ENCODE measurements around the gene KCNMA1. TPM values are rescaled to one million over a fixed set of nuclear protein-coding genes. Genes with fewer than 3 reads are reported as not detected.

Gene KCNMA1
- polyA plus RNA-seq, 1 donor from 2014 or later, result 60.8 TPM

DNA sequence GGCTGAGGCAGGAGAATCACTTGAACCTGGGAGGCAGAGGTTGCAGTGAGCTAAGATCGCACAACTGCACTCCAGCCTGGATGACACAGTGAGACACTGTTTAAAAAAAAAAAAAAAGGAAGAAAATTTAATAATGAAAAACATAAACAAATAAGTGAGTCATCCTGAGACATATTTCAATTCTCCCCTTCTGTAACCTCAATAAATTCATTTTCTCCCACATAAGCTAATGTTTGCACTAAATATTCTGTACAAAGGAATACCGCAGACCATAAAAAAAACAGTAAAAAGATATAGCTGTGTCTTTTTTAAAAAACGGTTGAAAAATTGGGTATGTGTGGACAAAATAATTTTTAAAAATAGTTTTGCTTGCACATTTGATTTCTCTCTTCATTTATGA, 654.0 kb downstream of the KCNMA1 start:
- Histone ChIP-seq H3K27ac (ENCODE audit: low read length) (no peak overlapping the region), H4K20me1 (ENCODE audit: insufficient read depth) (no peaks in the 10 kb centered on the region), H3K27me3 (ENCODE audit: insufficient read depth, low read depth, low read length) (no peaks in the 10 kb centered on the region), H2AFZ (ENCODE audit: low read depth, low read length) (no peak overlapping the region), H3K4me3 (ENCODE audit: low read length) (no peak overlapping the region), H3K36me3 (ENCODE audit: insufficient read depth, low read length) (no peaks in the 10 kb centered on the region), H3K9me2 (ENCODE audit: insufficient read depth, low read length) (no peaks in the 10 kb centered on the region), H3K79me2 (replicated peaks; ENCODE audit: insufficient read depth, low read length) (no peaks in the 10 kb centered on the region), H3K4me2 (ENCODE audit: low read length) (no peak overlapping the region), H3F3A (ENCODE audit: insufficient read depth, low read length, poor library complexity, severe bottlenecking) (no peaks in the 10 kb centered on the region), H3K9ac (ENCODE audit: low read length) (no peak overlapping the region), H3K9me3 (ENCODE audit: low read length) (no peaks in the 10 kb centered on the region)
- TF ChIP-seq EP300 (conservative IDR thresholded peaks at IDR 0.05; ENCODE audit: poor library complexity, severe bottlenecking) (no peak), POLR2AphosphoS5 (IDR thresholded peaks at IDR 0.05) (no peak), MXI1 (conservative IDR thresholded peaks at IDR 0.05; ENCODE audit: poor library complexity, severe bottlenecking) (no peak), SMC3 (conservative IDR thresholded peaks at IDR 0.05; ENCODE audit: poor library complexity) (no peak), EZH2 (IDR thresholded peaks at IDR 0.05; ENCODE audit: borderline replicate concordance, insufficient read depth, low read length, poor library complexity, severe bottlenecking) (no peak), TAF1 (IDR thresholded peaks at IDR 0.05; ENCODE audit: low read depth) (no peak), RAD21 (conservative IDR thresholded peaks at IDR 0.05) (no peak)
- TF ChIP-seq, protein P1, sequence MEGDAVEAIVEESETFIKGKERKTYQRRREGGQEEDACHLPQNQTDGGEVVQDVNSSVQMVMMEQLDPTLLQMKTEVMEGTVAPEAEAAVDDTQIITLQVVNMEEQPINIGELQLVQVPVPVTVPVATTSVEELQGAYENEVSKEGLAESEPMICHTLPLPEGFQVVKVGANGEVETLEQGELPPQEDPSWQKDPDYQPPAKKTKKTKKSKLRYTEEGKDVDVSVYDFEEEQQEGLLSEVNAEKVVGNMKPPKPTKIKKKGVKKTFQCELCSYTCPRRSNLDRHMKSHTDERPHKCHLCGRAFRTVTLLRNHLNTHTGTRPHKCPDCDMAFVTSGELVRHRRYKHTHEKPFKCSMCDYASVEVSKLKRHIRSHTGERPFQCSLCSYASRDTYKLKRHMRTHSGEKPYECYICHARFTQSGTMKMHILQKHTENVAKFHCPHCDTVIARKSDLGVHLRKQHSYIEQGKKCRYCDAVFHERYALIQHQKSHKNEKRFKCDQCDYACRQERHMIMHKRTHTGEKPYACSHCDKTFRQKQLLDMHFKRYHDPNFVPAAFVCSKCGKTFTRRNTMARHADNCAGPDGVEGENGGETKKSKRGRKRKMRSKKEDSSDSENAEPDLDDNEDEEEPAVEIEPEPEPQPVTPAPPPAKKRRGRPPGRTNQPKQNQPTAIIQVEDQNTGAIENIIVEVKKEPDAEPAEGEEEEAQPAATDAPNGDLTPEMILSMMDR (IDR thresholded peaks at IDR 0.05; ENCODE audit: poor library complexity, severe bottlenecking), result no peak
- TF ChIP-seq, protein P2, sequence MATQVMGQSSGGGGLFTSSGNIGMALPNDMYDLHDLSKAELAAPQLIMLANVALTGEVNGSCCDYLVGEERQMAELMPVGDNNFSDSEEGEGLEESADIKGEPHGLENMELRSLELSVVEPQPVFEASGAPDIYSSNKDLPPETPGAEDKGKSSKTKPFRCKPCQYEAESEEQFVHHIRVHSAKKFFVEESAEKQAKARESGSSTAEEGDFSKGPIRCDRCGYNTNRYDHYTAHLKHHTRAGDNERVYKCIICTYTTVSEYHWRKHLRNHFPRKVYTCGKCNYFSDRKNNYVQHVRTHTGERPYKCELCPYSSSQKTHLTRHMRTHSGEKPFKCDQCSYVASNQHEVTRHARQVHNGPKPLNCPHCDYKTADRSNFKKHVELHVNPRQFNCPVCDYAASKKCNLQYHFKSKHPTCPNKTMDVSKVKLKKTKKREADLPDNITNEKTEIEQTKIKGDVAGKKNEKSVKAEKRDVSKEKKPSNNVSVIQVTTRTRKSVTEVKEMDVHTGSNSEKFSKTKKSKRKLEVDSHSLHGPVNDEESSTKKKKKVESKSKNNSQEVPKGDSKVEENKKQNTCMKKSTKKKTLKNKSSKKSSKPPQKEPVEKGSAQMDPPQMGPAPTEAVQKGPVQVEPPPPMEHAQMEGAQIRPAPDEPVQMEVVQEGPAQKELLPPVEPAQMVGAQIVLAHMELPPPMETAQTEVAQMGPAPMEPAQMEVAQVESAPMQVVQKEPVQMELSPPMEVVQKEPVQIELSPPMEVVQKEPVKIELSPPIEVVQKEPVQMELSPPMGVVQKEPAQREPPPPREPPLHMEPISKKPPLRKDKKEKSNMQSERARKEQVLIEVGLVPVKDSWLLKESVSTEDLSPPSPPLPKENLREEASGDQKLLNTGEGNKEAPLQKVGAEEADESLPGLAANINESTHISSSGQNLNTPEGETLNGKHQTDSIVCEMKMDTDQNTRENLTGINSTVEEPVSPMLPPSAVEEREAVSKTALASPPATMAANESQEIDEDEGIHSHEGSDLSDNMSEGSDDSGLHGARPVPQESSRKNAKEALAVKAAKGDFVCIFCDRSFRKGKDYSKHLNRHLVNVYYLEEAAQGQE (IDR thresholded peaks at IDR 0.05; ENCODE audit: borderline replicate concordance), result no peak

DNA sequence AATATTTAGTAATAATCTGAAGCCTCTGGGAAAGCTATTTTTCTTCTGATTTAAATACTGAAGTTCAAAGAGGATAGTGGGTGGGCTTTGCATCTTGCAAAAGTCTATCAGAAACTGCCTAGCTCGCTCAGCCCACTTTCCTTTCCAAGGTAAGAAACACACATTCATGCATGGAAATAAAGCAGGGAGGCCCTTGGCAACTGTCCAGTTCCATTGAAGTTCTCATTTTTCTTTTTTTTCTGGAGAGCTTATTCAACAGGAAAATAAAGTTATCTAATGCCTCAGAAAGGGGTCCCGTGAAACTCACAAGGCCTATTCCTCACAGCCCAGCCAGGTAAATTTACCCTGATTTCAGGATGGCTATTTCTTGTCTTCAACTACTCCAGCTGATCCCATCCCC, 654.9 kb downstream of the KCNMA1 start:
- Histone ChIP-seq H3K9me2 (ENCODE audit: insufficient read depth, low read length) (no peaks in the 10 kb centered on the region), H3K4me2 (ENCODE audit: low read length) (no peak overlapping the region), H3K9me3 (ENCODE audit: low read length) (no peaks in the 10 kb centered on the region), H3F3A (ENCODE audit: insufficient read depth, low read length, poor library complexity, severe bottlenecking) (no peaks in the 10 kb centered on the region), H3K27ac (ENCODE audit: low read length) (no peak overlapping the region), H3K36me3 (ENCODE audit: insufficient read depth, low read length) (no peaks in the 10 kb centered on the region), H3K4me3 (ENCODE audit: low read length) (no peak overlapping the region), H3K27me3 (ENCODE audit: insufficient read depth, low read depth, low read length) (no peaks in the 10 kb centered on the region), H2AFZ (ENCODE audit: low read depth, low read length) (no peak overlapping the region), H4K20me1 (ENCODE audit: insufficient read depth) (no peaks in the 10 kb centered on the region), H3K9ac (ENCODE audit: low read length) (no peak overlapping the region), H3K79me2 (replicated peaks; ENCODE audit: insufficient read depth, low read length) (no peaks in the 10 kb centered on the region)
- TF ChIP-seq SMC3 (conservative IDR thresholded peaks at IDR 0.05; ENCODE audit: poor library complexity) (no peak), EZH2 (IDR thresholded peaks at IDR 0.05; ENCODE audit: borderline replicate concordance, insufficient read depth, low read length, poor library complexity, severe bottlenecking) (no peak), TAF1 (IDR thresholded peaks at IDR 0.05; ENCODE audit: low read depth) (no peak), MXI1 (conservative IDR thresholded peaks at IDR 0.05; ENCODE audit: poor library complexity, severe bottlenecking) (no peak)

Measured in neural cell (in vitro differentiated cells).